GM12872 (cell line): ENCODE results near the gene ADM.

Source experiments
- TF ChIP-seq, protein P1 (sequence below): IDR thresholded peaks from 3 replicates; pipeline ENCODE4 v1.5.1; 2011; ENCODE audit warnings: low read depth, mild to moderate bottlenecking, low read length, moderate library complexity; ENCODE audit not compliant: insufficient read depth

ADM gene

DNA sequence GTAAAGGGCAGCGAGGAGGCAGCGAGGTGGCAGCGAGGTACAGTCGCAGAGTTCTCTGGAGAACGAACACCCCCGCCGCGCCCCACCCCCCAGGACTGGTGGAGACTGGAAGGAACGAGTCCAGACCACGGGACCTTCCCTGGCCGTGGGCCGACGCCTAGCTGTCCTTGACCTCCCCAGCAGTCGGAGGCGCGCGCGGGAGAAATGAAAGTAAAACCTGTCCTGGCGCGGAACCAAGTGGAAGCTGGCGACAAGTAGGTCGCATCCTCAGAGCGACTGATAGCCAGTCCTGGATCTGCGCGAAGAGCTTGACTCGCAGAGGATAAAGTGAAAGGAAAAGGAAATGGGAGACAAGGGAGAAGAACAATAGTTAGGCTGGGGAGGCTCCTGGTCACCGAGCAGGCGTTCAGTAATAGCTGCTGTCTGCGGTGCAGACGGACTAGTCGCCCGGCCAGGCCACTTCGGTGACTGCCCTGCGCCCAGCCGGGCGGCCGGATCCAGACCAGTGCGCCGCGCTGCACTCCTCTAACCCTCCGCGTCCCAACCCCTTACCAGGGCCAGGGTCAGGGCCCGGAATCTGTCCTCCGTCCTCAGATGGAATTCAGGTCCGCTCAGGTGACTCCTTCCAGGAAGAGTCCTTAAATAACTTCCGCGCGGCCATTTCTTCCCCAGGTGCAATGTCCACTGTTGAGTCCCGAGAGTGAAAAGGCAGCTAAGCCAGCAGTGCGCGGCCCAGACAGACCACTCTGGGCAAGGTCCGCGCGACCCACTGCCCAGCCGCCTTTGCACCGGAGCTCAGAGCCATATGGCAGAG, 1.9 kb upstream of the ADM start:
- TF ChIP-seq, protein P1, sequence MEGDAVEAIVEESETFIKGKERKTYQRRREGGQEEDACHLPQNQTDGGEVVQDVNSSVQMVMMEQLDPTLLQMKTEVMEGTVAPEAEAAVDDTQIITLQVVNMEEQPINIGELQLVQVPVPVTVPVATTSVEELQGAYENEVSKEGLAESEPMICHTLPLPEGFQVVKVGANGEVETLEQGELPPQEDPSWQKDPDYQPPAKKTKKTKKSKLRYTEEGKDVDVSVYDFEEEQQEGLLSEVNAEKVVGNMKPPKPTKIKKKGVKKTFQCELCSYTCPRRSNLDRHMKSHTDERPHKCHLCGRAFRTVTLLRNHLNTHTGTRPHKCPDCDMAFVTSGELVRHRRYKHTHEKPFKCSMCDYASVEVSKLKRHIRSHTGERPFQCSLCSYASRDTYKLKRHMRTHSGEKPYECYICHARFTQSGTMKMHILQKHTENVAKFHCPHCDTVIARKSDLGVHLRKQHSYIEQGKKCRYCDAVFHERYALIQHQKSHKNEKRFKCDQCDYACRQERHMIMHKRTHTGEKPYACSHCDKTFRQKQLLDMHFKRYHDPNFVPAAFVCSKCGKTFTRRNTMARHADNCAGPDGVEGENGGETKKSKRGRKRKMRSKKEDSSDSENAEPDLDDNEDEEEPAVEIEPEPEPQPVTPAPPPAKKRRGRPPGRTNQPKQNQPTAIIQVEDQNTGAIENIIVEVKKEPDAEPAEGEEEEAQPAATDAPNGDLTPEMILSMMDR = no peak

DNA sequence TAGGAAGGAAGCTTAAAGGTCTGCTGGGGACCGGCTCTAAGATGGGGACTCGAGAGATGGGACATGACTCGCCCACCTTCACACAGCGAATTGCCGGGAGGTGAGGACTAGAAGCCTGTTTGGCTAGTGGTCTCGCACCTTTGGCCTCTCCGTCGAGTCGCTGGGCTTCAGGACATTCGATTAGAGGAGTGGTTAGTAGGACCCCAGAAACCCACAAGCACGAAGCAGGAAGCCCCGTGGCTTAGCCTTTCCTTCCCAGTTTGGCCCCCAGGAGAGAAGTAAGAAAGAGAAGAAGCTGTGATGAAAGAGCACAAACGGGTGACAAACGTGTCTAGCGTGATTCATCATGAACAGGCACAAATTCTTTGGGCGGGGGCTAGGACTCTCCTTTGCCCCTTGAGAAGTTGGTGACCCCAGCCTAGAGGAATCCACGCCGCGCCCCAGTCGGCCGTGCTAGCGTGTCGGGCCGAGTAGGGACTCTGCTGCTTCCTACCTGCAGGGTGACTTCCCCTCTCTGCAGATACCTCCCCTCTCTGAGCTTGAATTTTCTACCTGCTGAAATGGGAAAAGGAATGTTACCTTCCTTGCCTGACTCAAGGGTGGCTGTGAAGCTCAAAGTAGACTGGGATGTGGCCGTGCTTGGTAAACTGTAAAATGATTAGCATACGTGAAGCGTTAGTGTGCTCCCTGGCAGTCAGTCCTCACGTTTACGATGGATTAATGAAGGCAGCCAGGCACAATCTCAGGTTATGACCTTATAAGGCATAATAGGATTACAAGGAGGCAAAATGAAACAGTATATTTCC, 1.1 kb upstream of the ADM start:
- TF ChIP-seq, protein P1 = no peak

DNA sequence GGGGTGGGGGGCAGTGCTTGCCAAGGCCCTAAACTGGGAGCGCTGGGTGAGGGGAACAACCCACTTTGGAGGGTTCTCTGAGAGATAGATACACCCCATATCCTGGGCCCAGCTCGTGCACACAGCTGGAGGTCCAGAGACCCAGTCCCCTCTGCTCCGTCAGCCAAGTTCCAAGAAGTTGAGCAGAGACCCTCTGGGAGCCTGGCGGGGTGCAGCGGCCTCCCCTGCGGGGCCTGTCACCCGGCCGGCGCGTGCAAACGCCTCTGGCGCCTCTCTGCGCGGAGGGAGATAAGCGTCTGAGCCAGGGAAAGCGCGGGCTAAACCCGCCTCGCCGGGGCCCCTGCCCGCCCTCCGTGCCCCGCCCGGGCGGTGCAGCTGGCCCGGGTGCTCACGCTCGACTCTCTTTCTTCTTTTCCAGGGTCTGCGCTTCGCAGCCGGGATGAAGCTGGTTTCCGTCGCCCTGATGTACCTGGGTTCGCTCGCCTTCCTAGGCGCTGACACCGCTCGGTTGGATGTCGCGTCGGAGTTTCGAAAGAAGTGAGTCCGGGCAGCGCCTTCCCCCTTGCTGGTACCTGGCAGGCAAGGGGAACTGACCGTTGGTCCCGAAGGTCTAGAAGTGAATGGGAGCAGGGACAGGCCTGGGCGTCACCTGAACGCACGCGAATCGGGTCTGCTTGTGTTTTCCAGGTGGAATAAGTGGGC, 540 bp downstream of the ADM start:
- TF ChIP-seq, protein P1 = no peak

DNA sequence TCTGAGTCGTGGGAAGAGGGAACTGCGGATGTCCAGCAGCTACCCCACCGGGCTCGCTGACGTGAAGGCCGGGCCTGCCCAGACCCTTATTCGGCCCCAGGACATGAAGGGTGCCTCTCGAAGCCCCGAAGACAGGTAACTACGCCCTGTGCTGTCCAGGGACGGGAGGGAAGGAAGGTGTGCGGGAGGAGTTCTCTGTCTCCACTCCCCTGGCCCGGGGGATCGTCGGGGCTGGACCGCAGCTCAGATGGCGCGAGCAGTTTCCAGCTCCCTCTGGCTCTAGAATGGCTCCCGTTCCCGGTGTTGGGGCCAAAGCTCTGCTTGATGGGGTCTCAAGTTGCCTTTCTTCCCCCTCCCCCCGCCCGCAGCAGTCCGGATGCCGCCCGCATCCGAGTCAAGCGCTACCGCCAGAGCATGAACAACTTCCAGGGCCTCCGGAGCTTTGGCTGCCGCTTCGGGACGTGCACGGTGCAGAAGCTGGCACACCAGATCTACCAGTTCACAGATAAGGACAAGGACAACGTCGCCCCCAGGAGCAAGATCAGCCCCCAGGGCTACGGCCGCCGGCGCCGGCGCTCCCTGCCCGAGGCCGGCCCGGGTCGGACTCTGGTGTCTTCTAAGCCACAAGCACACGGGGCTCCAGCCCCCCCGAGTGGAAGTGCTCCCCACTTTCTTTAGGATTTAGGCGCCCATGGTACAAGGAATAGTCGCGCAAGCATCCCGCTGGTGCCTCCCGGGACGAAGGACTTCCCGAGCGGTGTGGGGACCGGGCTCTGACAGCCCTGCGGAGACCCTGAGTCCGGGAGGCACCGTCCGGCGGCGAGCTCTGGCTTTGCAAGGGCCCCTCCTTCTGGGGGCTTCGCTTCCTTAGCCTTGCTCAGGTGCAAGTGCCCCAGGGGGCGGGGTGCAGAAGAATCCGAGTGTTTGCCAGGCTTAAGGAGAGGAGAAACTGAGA, 1.4 kb downstream of the ADM start:
- TF ChIP-seq, protein P1 = no peak

DNA sequence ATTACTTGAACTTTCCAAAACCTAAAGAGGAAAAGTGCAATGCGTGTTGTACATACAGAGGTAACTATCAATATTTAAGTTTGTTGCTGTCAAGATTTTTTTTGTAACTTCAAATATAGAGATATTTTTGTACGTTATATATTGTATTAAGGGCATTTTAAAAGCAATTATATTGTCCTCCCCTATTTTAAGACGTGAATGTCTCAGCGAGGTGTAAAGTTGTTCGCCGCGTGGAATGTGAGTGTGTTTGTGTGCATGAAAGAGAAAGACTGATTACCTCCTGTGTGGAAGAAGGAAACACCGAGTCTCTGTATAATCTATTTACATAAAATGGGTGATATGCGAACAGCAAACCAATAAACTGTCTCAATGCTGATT, 2.1 kb downstream of the ADM start:
- TF ChIP-seq, protein P1 = no peak

DNA sequence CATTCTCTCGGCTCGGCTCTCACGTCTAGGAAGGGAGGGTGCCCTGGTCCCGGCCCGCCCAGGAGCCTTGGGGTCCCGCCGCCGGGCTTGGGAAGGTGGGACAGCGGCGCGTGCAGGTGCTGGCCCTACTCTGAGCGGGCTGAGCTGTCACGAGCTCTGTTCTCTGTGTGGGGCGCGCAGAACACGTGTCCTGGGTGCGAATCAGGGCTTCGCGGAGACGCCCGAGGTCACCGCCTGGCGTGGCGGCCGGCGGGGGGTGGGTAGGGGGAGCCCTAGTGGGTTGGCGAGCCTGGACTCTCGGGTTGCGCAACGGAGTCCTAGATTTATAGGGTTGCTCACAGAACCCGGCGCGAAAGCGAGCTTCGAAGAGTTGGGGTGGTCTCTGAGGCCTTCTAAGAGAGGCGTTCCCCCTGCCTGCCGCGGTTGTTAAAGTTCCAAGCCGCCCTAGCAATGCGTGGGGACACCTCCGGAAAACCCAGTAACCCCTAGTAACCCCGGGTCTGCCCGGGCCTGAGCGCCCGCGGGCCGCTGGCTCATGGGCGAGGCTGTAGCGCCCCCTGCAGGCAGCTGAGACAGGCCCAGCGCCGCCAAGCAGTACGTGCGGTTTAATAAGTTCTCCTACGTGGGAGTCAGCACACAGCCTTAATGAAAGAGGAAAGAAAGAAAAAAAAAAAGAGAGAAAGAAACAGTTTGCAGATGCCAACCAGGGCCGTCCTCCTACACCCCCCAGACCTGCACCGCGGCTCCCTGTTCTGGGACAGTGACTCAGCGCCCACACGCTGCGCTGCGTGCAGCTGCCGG, 2.7 kb downstream of the ADM start:
- TF ChIP-seq, protein P1 = peak; percentile 87
